ENCODE data around the gene SMC5.

SMC5 gene

DNA sequence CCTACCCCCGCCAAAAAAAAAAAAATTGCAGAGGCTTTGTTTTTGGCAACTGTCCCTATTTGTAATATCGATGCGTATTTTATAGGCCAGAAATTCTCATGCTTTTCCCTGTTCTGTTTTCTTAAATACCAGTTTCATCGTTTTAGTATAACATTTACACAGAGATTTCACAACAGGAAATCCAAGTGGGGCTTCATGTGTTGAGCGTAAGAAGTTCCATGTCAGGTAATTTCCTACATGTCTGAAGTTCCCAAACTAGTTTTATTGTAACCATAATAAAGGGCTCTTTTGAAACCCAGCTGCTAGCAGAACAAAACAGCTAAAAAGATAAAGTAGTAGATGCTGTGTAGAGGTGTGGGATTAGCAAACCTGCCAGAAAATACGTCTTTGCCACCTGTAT is 4.2 kb downstream of the SMC5 start:
- no peak overlapping the region for H3K4me3 ChIP-seq (ENCODE audit: low read length)
- DNase-seq (ENCODE audit: low read depth) = no peak
- TF ChIP-seq, protein P1, sequence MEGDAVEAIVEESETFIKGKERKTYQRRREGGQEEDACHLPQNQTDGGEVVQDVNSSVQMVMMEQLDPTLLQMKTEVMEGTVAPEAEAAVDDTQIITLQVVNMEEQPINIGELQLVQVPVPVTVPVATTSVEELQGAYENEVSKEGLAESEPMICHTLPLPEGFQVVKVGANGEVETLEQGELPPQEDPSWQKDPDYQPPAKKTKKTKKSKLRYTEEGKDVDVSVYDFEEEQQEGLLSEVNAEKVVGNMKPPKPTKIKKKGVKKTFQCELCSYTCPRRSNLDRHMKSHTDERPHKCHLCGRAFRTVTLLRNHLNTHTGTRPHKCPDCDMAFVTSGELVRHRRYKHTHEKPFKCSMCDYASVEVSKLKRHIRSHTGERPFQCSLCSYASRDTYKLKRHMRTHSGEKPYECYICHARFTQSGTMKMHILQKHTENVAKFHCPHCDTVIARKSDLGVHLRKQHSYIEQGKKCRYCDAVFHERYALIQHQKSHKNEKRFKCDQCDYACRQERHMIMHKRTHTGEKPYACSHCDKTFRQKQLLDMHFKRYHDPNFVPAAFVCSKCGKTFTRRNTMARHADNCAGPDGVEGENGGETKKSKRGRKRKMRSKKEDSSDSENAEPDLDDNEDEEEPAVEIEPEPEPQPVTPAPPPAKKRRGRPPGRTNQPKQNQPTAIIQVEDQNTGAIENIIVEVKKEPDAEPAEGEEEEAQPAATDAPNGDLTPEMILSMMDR (conservative IDR thresholded peaks at IDR 0.05; ENCODE audit: low read depth, low read length) = no peak

DNA sequence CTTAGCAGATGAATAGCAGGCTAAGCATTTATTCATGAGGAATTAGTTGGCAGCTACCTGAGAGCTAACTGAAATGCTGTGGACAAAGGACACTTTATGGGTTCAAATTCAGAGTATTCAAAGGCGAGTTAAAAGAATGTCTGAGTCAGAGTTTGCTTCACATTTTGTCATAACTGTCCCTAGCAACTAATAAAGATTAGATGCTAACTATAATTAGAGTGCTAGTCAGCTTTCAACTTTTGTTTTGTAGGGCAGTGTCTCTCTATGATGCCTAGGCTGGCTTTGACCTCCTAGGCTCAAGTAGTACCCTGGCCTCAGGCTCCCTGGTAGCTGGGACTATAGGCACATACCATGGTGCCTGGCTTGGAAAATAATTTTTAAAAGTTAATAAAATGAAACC is 4.6 kb downstream of the SMC5 start:
- TF ChIP-seq, protein P1 (conservative IDR thresholded peaks at IDR 0.05; ENCODE audit: low read depth, low read length) = no peak
- DNase-seq (ENCODE audit: low read depth) = no peak
- H3K4me3 ChIP-seq (ENCODE audit: low read length) = no peak overlapping the region

DNA sequence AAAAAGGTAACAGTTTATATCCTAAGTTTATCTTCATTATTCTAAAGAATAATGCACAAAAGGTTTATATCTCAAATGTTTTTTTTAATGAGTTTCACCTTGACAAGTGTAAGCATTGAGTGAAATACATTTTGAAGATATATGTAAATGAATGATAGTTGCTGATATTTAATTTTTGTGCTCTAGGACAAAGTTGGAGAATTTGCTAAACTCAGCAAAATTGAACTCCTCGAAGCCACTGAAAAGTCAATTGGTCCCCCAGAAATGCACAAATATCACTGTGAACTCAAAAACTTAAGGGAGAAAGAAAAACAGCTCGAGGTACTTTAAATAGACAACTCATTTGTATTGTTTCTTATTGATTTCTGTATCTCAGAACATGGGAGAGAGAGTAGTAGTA is 19.5 kb downstream of the SMC5 start:
- no peak for DNase-seq (ENCODE audit: low read depth)
- TF ChIP-seq, protein P1 (conservative IDR thresholded peaks at IDR 0.05; ENCODE audit: low read depth, low read length) = no peak
- no peak overlapping the region for H3K4me3 ChIP-seq (ENCODE audit: low read length)

DNA sequence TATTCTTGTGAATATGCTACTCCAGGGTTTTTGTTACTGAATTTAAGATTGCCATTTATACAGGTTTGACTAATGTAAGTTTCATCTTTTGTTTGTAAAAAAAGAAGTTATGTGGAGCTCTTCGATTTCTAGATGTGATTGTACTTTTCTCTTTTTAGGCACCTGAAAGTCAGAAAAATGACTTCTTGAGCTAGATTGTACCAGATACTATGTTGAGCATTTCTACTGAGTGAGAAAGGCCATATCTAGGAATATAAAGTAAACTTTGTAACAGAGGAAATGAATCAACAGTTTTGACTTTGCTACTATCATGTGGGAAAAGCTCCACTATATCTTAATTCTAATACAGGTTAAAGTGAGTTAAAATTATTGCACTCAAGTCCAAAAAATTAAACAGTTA is 25.1 kb downstream of the SMC5 start:
- TF ChIP-seq, protein P1 (conservative IDR thresholded peaks at IDR 0.05; ENCODE audit: low read depth, low read length) = no peak

DNA sequence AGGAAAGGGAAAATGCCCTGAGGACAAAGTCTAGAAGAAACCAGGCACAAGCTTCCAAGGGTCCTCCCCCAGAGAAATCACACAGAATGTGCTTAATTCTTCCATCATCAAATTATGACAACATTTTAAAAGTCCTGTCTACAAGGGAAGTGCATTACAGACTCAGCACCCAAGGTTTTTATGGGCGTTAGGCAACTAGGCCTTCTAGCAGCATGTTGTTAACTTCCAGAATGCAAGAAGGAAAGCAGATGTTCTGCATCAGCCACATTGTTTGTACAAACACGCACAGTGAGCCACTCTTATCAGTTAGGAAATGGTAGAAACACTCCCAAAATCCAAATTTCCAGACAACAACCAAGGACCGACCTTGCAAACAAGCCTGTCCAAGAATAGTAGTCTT is 26.5 kb downstream of the SMC5 start:
- H3K4me3 ChIP-seq (ENCODE audit: low read length) = no peak overlapping the region
- DNase-seq (ENCODE audit: low read depth) = no peak
- TF ChIP-seq, protein P1 (conservative IDR thresholded peaks at IDR 0.05; ENCODE audit: low read depth, low read length) = no peak

More for the DNA sequence above, 25.1 kb downstream of the SMC5 start:
- no peak for DNase-seq (ENCODE audit: low read depth)
- no peak overlapping the region for H3K4me3 ChIP-seq (ENCODE audit: low read length)

DNA sequence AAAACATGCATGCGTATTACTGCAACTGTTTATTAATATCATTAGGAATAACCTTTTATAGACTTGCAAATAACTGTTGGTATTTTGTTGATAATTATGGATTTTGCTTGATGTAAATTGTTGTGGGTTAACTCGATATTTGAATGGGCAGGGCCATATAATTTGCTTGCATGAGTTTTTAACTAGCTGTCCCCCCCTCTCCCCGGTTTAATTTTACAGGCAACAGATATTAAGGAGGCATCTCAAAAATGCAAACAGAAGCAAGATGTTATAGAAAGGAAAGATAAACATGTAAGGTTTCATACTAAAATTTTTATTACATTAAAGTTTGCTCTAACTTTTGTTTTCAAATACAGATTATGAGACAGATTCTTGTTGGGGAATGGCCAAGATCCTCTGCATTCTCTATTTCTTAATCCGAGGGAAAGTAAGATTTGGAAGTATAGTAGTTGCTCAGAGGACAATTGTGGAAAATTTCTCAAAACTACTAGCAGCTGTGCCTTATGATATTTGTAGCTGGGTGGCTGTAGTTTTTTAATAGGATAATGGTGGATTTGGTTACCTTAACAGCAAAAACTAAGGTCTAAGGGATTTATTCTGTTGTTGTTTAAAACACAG is 27.3 kb downstream of the SMC5 start:
- DNase-seq (ENCODE audit: low read depth) = no peak
- TF ChIP-seq, protein P1 (conservative IDR thresholded peaks at IDR 0.05; ENCODE audit: low read depth, low read length) = no peak
- H3K4me3 ChIP-seq (ENCODE audit: low read length) = no peak overlapping the region

DNA sequence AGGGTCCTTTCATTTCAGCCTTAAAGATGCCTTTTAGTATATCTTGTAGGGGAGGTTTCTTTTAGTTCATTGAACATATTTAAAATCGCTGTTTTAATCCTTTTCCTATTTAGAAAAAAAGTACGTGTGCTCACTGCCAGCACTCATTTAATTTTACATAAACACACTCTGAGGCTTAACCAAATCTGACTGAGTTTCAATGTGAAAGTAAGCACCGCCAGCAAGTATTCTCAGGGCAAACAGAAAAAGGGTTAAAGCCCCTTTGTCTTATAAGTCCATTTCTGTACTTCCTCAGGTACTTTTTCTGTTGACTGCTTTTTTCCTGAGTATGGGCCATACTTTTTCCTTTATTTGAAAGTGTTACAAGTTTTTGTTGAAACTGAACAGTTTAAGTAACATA is 31.8 kb downstream of the SMC5 start:
- DNase-seq (ENCODE audit: low read depth) = peak; percentile 1
- TF ChIP-seq, protein P1 (conservative IDR thresholded peaks at IDR 0.05; ENCODE audit: low read depth, low read length) = no peak
- H3K4me3 ChIP-seq (ENCODE audit: low read length) = no peak overlapping the region

All from retinal pigment epithelial cell (primary cell).